Uterus (tissue), 2 donors: ENCODE data around the gene HES7.

ENCODE experiments used
- CTCF ChIP-seq, 4 experiments: fragments of 200-600 bp in 2 of 4; fragments of 450-650 bp in 2 of 4; sonication (generic) in 2 of 4; IDR thresholded peaks; one replicate each; pipeline ENCODE4 v1.5.1; 2016 to 2019; ENCODE audit warnings: antibody characterized with exemption in 4 of 4, mild to moderate bottlenecking in 2 of 4, moderate library complexity in 1 of 4
- POLR2A ChIP-seq, 2 donors: fragments of 450-650 bp; IDR thresholded peaks; one replicate each; pipeline ENCODE4 v1.6.1; 2016; ENCODE audit warnings: antibody characterized with exemption in 2 of 2, mild to moderate bottlenecking in 1 of 2, moderate library complexity in 1 of 2

GRCh38 chr17:8133941-8134340, 10.0 kb upstream of the HES7 start:
- TF ChIP-seq CTCF (IDR thresholded peaks at IDR 0.05) (no peak), POLR2A (IDR thresholded peaks at IDR 0.05) (no peak)
